ENCODE results near the gene HIRIP3.

The HIRIP3 gene

DNA sequence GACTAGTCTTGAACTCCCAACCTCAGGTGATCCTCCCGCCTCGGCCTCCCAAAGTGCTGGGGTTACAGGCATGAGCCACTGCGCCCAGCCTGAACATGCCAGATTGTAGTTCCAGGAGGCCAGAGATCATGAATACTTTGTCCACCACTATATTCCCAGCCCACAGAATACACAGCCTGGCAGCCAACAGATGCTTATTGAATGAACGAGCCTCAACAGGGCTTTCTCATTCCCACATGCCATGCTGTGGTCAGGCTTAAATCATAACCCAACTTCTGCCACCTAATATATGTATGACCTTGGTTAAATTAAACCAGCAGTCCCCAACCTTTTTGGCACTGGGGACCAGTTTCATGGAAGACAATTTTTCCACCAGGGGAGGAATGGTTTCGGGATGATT lies 36.7 kb downstream of the HIRIP3 start:
- no peak for DNase-seq

DNA sequence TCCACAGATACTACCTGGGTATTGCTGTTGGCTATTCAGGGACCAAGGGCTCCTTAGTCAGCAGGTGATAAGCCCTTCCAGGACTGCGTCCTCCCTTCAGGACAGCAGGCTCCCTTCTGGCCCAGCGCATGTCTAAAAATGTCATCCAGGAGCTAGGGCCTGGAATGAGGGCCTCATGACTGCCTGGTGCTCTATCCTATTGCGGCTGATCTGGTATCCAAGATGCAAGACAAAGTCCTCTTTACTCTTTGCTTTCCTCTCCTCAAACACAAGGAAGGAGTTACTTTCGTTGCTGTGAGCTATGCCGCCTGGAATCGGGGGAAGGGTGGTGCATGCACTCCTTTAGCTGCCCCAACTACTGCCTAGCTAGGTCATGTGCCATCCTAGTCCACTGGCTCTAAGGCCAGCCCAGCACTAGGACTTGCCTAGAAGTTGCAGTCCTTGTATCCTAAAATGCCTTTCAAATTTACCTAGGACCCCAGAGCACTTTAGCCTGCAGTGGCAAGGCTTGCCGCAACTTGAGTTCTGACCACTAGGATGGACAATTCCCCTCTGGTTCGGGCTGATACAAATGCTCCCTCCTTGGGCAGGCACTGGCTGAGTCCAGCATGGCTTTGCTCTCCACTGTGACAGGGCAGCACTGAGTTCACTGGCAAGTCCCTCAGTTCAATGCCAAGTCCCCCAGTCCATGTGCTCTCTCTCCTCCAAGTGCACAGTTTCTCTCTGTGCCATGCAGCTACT lies 43.6 kb downstream of the HIRIP3 start:
- DNase-seq, result no peak

DNA sequence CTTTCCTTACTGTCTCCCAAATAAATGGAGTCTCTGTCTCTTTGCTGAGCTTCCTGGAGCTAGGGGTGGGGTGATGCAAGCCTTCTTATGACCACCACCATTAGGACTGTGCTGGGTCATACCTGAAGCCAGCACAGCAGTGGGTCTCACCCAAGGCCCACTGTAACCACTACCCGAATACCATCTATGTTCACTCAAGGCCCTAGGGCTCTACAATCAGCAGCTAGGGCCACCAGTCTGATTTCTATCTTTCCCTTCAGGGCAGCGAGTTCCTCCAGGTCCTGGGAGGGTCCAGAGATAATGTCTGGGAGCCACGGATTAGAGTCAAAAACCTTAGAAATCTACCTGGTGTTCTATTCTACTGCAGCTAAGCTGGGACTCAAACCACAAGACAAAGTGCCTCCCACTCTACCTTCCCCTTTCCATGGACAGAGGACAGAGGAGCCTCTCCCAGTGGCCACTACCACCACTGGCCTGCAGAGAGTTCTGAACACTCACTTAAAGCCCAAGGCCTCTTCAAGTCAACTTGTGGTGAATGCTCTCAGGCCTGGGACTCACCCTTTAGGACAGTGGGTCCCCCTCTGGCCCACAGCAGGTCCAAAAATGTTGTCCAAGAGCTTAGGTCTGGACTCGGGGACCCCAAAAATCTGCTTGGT lies 44.5 kb downstream of the HIRIP3 start:
- DNase-seq, result no peak

DNA sequence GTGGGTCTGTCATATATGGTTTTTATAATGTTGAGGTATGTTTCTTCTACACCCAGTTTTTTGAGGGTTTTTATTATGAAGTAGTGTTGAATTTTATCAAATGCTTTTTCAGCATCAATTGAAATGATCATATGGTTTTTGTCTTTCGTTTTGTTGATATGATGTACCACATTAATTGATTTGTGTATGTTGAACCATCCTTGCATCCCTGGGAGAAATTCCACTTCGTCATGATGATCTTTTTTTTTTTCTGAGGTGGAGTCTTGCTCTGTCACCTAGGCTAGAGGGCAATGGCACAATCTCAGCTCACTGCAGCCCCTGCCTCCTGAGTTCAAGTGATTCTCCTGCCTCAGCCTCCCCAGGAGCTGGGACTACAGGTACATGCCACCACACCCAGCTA lies 47.5 kb downstream of the HIRIP3 start:
- no peak for DNase-seq

DNA sequence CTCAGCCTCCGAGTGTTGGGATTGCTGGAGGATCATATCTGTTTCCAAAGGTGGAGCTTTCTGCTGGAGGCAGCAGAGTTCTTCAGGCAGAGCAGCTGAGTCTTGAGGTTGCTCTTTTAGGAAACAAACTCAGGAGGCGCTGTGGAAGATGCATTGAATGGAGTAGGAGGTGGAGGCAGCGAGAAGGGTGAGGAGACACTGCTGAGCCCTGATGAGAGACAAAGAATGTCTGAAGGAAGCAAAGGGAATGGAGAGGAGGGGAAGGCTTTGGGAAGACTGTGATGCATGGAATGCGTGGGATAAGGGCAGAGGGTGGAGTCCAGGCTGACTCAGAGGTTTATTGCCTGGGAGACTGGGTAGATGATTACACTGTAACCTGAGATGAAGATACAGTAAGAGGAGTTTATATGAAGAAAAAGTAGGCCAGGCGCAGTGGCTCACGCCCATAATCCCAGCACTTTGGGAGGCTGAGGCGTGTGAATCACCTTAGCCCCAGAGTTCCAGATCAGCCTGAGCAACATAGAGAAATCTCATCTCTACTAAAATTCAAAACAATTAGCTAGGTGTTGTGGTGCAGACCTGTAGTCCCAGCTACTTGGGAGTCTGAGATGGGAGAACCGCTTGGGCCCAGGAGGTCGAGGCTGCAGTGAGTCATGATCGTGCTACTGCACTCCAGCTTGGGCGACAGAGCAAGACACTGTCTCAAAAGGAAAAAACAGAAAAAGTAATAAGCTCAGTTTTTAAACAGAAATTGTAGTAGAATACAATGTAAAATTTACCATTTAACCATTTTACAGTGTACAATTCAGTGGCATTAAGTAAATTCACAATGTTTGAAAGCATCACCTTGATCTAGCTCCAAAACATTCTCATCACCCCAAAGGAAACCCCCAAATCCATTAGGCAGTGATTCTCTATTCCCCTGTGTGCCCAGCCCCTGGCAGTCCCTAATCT lies 51.3 kb downstream of the HIRIP3 start:
- peak; percentile 86 for DNase-seq
